Osteocyte (in vitro differentiated cells): ENCODE measurements around the gene TNFAIP8L3. TPM values are rescaled to one million over a fixed set of nuclear protein-coding genes. Genes with fewer than 3 reads are reported as not detected.

Source experiments
- DNase-seq: peaks from one replicate; pipeline ENCODE4 v3.0.0; 2021; ENCODE audit warnings: mixed read lengths; ENCODE audit not compliant: unreplicated experiment; ENCODE audit errors: extremely low spot score
- H3K27ac Mint-ChIP-seq: one replicate; pipeline ENCODE4 v1.8.0; 2021; ENCODE audit warnings: mild to moderate bottlenecking, mixed read lengths; ENCODE audit not compliant: unreplicated experiment
- H3K27me3 Mint-ChIP-seq: one replicate; pipeline ENCODE4 v1.8.0; 2021; ENCODE audit warnings: mixed read lengths; ENCODE audit not compliant: unreplicated experiment
- H3K36me3 Mint-ChIP-seq: one replicate; pipeline ENCODE4 v1.8.0; 2021; ENCODE audit warnings: mixed read lengths; ENCODE audit not compliant: unreplicated experiment
- H3K4me1 Mint-ChIP-seq: one replicate; pipeline ENCODE4 v1.8.0; 2021; ENCODE audit warnings: mixed read lengths; ENCODE audit not compliant: unreplicated experiment
- H3K4me3 Mint-ChIP-seq: one replicate; pipeline ENCODE4 v1.8.0; 2021; ENCODE audit warnings: mild to moderate bottlenecking, moderate library complexity, mixed read lengths; ENCODE audit not compliant: unreplicated experiment
- H3K9me3 Mint-ChIP-seq: one replicate; pipeline ENCODE4 v1.8.0; 2021; ENCODE audit warnings: mixed read lengths; ENCODE audit not compliant: unreplicated experiment
- total RNA-seq: library from RNA; stranded (reverse); gene quantifications from 2 replicates; pipeline ENCODE4 v1.2.1, GENCODE V29; 2021
- TF ChIP-seq, protein P1 (sequence below): fragments of 200-600 bp; sonication (generic); IDR thresholded peaks from 2 replicates; pipeline ENCODE4 v1.5.0; 2021; ENCODE audit warnings: antibody characterized with exemption, mild to moderate bottlenecking, moderate library complexity

TNFAIP8L3 gene
- total RNA-seq, 1 donor from 2014 or later = 0.35 TPM

DNA sequence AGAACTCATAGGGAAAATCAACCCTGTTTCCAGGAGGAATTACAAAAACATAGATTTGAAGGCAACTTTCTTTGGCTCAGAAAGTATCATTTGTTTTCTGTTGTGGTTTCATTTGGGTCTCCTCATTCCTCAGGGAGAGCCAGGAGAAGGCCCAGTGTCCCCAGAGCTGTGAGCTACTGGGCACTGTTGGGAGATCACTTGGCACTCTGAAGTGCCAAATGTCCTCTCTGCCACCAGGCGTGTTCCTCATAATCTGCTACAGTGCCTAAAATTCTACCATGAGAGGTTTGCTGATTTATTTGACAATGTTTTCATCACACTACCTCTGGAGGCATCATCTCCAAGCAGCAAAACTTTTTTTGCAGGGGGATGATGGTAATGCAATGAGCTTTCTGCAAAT lies 17.4 kb upstream of the TNFAIP8L3 start:
- DNase-seq = no peak
- no peaks in the 10 kb centered on the region for H3K36me3 Mint-ChIP-seq
- no peak overlapping the region for H3K27ac Mint-ChIP-seq
- no peaks in the 10 kb centered on the region for H3K27me3 Mint-ChIP-seq
- H3K4me3 Mint-ChIP-seq = no peak overlapping the region
- no peaks in the 10 kb centered on the region for H3K9me3 Mint-ChIP-seq
- H3K4me1 Mint-ChIP-seq = peaks cover 22% of the 10 kb centered on the region
- TF ChIP-seq, protein P1, sequence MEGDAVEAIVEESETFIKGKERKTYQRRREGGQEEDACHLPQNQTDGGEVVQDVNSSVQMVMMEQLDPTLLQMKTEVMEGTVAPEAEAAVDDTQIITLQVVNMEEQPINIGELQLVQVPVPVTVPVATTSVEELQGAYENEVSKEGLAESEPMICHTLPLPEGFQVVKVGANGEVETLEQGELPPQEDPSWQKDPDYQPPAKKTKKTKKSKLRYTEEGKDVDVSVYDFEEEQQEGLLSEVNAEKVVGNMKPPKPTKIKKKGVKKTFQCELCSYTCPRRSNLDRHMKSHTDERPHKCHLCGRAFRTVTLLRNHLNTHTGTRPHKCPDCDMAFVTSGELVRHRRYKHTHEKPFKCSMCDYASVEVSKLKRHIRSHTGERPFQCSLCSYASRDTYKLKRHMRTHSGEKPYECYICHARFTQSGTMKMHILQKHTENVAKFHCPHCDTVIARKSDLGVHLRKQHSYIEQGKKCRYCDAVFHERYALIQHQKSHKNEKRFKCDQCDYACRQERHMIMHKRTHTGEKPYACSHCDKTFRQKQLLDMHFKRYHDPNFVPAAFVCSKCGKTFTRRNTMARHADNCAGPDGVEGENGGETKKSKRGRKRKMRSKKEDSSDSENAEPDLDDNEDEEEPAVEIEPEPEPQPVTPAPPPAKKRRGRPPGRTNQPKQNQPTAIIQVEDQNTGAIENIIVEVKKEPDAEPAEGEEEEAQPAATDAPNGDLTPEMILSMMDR = no peak

DNA sequence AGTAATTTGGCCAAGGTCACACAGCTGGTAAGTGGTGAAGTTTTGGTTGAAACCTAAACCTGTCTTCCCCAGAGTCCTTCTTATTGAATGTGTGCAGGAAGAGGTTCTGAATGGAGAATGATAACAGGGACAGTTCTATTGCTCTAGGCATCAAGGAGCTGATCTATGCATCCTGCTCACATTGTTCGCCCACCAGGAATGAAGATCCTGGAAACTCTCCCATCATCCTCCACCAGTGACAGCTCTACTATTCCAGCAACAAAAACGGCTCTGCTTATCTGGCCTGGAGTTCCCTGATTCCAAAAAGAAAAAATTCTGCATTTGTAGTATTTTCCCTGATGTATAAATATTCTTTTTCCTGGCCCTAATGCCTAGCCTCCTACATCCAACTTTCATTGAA lies 16.4 kb upstream of the TNFAIP8L3 start:
- H3K4me3 Mint-ChIP-seq = no peak overlapping the region
- no peak for DNase-seq
- H3K9me3 Mint-ChIP-seq = no peaks in the 10 kb centered on the region
- no peaks in the 10 kb centered on the region for H3K36me3 Mint-ChIP-seq
- H3K4me1 Mint-ChIP-seq = peaks cover 22% of the 10 kb centered on the region
- H3K27me3 Mint-ChIP-seq = no peaks in the 10 kb centered on the region
- no peak overlapping the region for H3K27ac Mint-ChIP-seq
- TF ChIP-seq, protein P1 = no peak

DNA sequence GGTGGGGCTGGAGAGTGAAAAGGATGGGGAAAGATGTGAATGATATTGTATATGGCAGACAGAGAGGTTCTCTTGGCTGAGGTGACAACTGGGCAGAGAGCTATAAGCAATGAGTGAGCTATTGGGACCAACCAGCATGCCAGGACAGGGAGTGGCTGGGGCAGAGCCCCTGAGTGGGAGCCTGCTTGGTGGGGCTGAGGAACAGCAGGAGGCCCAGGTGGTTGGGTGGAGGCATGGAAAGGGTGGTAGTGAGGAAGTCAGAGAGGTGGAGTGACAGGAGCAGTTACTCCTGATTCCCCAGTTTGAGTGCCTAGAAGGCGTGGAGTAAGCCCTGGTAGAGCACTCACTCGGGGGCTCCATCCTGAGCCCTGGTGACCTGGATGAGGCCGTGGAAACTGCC lies 15.5 kb upstream of the TNFAIP8L3 start:
- TF ChIP-seq, protein P1 = no peak
- no peaks in the 10 kb centered on the region for H3K36me3 Mint-ChIP-seq

DNA sequence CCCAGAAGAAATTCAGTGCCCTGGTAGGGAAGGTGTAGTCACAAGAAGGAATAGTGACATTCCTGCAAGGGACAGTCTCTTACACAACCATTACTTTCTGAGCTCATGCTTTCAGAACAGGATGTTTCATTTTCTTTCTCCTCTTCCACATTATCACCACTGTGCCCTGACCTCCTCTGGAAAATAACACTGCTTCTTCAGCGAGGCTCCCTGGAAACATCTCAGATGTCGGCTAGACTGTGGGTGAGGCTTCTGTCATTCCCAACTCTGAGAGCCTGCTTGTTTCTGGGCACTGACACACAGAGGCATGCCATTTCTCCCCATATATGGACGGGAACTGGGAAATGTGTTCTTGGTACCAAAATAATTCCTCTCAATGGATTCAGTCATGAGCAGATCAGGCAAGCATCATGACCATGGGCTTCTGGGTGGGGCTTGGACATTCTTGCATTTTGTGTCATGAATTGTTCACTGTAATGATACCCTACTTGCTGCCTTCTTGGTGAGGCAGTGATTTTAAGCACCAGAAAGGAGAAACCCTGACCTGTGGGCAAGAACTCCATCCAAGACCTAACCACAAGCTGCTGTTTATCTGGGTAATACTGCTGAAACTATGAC lies 14.3 kb upstream of the TNFAIP8L3 start:
- H3K27ac Mint-ChIP-seq = peak overlapping the region; percentile 63
- H3K4me3 Mint-ChIP-seq = no peak overlapping the region
- no peaks in the 10 kb centered on the region for H3K36me3 Mint-ChIP-seq
- H3K27me3 Mint-ChIP-seq = peaks cover 7% of the 10 kb centered on the region
- H3K4me1 Mint-ChIP-seq = peaks cover 16% of the 10 kb centered on the region
- H3K9me3 Mint-ChIP-seq = no peaks in the 10 kb centered on the region
- TF ChIP-seq, protein P1 = no peak
- DNase-seq = no peak

More for the DNA sequence above, 15.5 kb upstream of the TNFAIP8L3 start:
- Mint-ChIP-seq H3K4me3 (no peak overlapping the region), H3K27me3 (no peaks in the 10 kb centered on the region), H3K4me1 (peaks cover 22% of the 10 kb centered on the region), H3K27ac (no peak overlapping the region), H3K9me3 (no peaks in the 10 kb centered on the region)
- DNase-seq = no peak

DNA sequence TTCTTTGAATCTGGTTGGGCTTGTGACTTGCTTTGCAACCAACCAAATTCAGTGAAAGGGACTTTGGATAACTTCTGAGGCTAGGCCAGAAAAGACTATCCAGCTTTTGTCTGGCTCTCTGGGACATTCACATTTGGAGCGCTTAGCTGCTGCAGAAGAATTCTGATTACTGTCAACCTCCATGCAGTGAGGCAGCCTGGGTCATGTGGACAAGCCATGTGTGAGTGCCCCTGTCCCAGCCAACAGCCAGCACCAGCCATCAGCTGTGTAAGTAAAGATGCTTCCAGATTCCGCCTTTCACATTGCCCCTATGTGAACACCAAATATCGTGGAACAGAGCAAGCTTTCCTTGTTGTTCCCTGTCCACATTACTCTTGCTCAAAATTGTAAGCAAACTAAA lies 12.9 kb upstream of the TNFAIP8L3 start:
- H3K9me3 Mint-ChIP-seq = no peaks in the 10 kb centered on the region
- TF ChIP-seq, protein P1 = no peak
- no peak overlapping the region for H3K27ac Mint-ChIP-seq
- H3K4me1 Mint-ChIP-seq = peaks cover 16% of the 10 kb centered on the region
- H3K36me3 Mint-ChIP-seq = no peaks in the 10 kb centered on the region
- no peak overlapping the region for H3K4me3 Mint-ChIP-seq
- H3K27me3 Mint-ChIP-seq = peaks cover 18% of the 10 kb centered on the region
- DNase-seq = no peak
